HCT116 (cell line): Measurements from ENCODE around the gene SPATA22. TPM values are rescaled to one million over a fixed set of nuclear protein-coding genes. Genes with fewer than 3 reads are reported as not detected.

Experiments
- ATAC-seq: fragments of 200-7000 bp; cut with Tn5 transposase; 2 replicates; pipeline ENCODE4 v1.9.1; 2020; ENCODE audit warnings: mild to moderate bottlenecking, moderate library complexity
- BruUV-seq: library from RNA; stranded (reverse); fragments of 400-500 nt; replicated peaks from 2 replicates; lab custom pipeline; 2021; lab: Mats Ljungman, UMichigan
- CTCF ChIA-PET: fragments of 300-600 bp; sonication (Branson Sonifier 250); formaldehyde crosslinking; loops from one replicate; lab custom pipeline; 2021; ENCODE audit warnings: antibody characterized with exemption; lab: Charles Lee
- POLR2A ChIA-PET: fragments of 300-600, 350-600 bp; sonication (Branson Sonifier 250); formaldehyde crosslinking; loops from one replicate; lab custom pipeline; 2021; ENCODE audit warnings: antibody characterized with exemption; lab: Charles Lee
- RAD21 ChIA-PET, 2 experiments: fragments of 300-600 bp; sonication (Branson Sonifier 250); formaldehyde crosslinking; loops; one replicate each; lab custom pipeline; 2023; ENCODE audit warnings: low total read pairs in 2 of 2; ENCODE audit not compliant: uncharacterized antibody in 2 of 2, unreplicated experiment in 2 of 2, low non-redundant PET in 1 of 2; lab: Charles Lee
- DNase-seq: peaks from one replicate; pipeline ENCODE4 v3.0.0-alpha.2; 2010; ENCODE audit warnings: low read depth, low spot score
- H2AFZ ChIP-seq: fragments of 200-600 bp; shearing (Covaris generic), sonication (generic); 2 replicates; pipeline ENCODE4 v1.6.1; 2017; ENCODE audit warnings: low read depth, mixed run types, mixed read lengths, antibody characterized with exemption, low read length; ENCODE audit not compliant: poor library complexity, severe bottlenecking
- H3K27ac ChIP-seq: 2 replicates; pipeline ENCODE4 v1.5.1; 2012; ENCODE audit warnings: low read depth, low read length
- H3K27me3 ChIP-seq: fragments of 200-600 bp; sonication (generic); 2 replicates; pipeline ENCODE4 v1.6.1; 2016; ENCODE audit warnings: mixed run types, low read length, mixed read lengths; ENCODE audit not compliant: insufficient read depth
- H3K36me3 ChIP-seq, 2 experiments: fragments of 200-500 bp in 1 of 2; fragments of 200-600 bp in 1 of 2; sonication (Bioruptor generic) in 1 of 2; sonication (generic) in 1 of 2; 2 replicates each; pipeline versions ENCODE4 v1.5.1 to v1.6.1; 2014 to 2016; ENCODE audit warnings: low read length in 2 of 2, inconsistent platforms in 1 of 2, mixed read lengths in 1 of 2, mixed run types in 1 of 2; ENCODE audit not compliant: insufficient read depth in 2 of 2, control insufficient read depth in 1 of 2
- H3K4me1 ChIP-seq, 2 experiments: fragments of 200-600 bp in 1 of 2; sonication (generic) in 1 of 2; 2 replicates each; pipeline versions ENCODE4 v1.5.1 to v1.6.1; 2012 to 2017; ENCODE audit warnings: low read length in 2 of 2, inconsistent platforms in 1 of 2, mild to moderate bottlenecking in 1 of 2, mixed read lengths in 1 of 2, mixed run types in 1 of 2, moderate library complexity in 1 of 2; ENCODE audit not compliant: insufficient read depth in 2 of 2, control insufficient read depth in 1 of 2
- H3K4me2 ChIP-seq: fragments of 200-600 bp; sonication (generic); 2 replicates; pipeline ENCODE4 v1.6.1; 2017; ENCODE audit warnings: mixed run types, low read length, mixed read lengths
- H3K4me3 ChIP-seq, 2 experiments: fragments of 200-600 bp in 1 of 2; sonication (generic) in 1 of 2; replicated peaks in 1 of 2; 2 replicates each; pipeline ENCODE4 v1.5.1; 2011 to 2016; ENCODE audit warnings: low read length in 2 of 2, control low read depth in 1 of 2, low read depth in 1 of 2, mild to moderate bottlenecking in 1 of 2, mixed read lengths in 1 of 2, mixed run types in 1 of 2
- H3K79me2 ChIP-seq: fragments of 200-600 bp; sonication (generic); 2 replicates; pipeline ENCODE4 v1.6.1; 2017; ENCODE audit warnings: mild to moderate bottlenecking, mixed run types, low read length, moderate library complexity, mixed read lengths; ENCODE audit not compliant: insufficient read depth
- H3K9ac ChIP-seq: fragments of 200-600 bp; sonication (generic); 2 replicates; pipeline ENCODE4 v1.6.1; 2016; ENCODE audit warnings: low read length, mixed read lengths
- H3K9me2 ChIP-seq: fragments of 200-600 bp; sonication (generic), shearing (Covaris generic); 2 replicates; pipeline ENCODE4 v1.6.1; 2017; ENCODE audit warnings: mixed run types, mild to moderate bottlenecking, moderate library complexity; ENCODE audit not compliant: insufficient read depth
- H3K9me3 ChIP-seq, 2 experiments: fragments of 200-500 bp in 1 of 2; fragments of 200-600 bp in 1 of 2; sonication (Bioruptor generic) in 1 of 2; sonication (generic) in 1 of 2; 2 replicates each; pipeline ENCODE4 v1.6.1; 2014 to 2017; ENCODE audit warnings: low read length in 2 of 2, mixed read lengths in 2 of 2, inconsistent platforms in 1 of 2, low read depth in 1 of 2, mild to moderate bottlenecking in 1 of 2, mixed run types in 1 of 2, moderate library complexity in 1 of 2; ENCODE audit not compliant: control insufficient read depth in 1 of 2, insufficient read depth in 1 of 2
- H4K20me1 ChIP-seq: fragments of 200-600 bp; sonication (generic), shearing (Covaris generic); 2 replicates; pipeline ENCODE4 v1.6.1; 2017; ENCODE audit warnings: mixed run types, mild to moderate bottlenecking, moderate library complexity; ENCODE audit not compliant: insufficient read depth
- CBX3 ChIP-seq: IDR thresholded peaks from 2 replicates; pipeline ENCODE4 v1.6.1; 2012; ENCODE audit warnings: low read depth
- EGR1 ChIP-seq: IDR thresholded peaks from 2 replicates; pipeline ENCODE4 v1.6.1; 2012; ENCODE audit warnings: low read depth
- ELF1 ChIP-seq: IDR thresholded peaks from 2 replicates; pipeline ENCODE4 v1.6.1; 2012; ENCODE audit warnings: low read depth, borderline replicate concordance
- EZH2phosphoT487 ChIP-seq: fragments of 200-600 bp; IDR thresholded peaks from 2 replicates; pipeline ENCODE4 v1.6.1; 2018; ENCODE audit warnings: antibody characterized with exemption, borderline replicate concordance
- FOSL1 ChIP-seq: IDR thresholded peaks from 2 replicates; pipeline ENCODE4 v1.6.1; 2012; ENCODE audit warnings: low read depth
- JUND ChIP-seq: IDR thresholded peaks from 2 replicates; pipeline ENCODE4 v1.6.1; 2012
- POLR2A ChIP-seq: IDR thresholded peaks from 2 replicates; pipeline ENCODE4 v1.7.0; 2011; ENCODE audit warnings: borderline replicate concordance; ENCODE audit not compliant: insufficient read depth, insufficient read length; ENCODE audit errors: extremely low read depth
- POLR2AphosphoS5 ChIP-seq: IDR thresholded peaks from 2 replicates; pipeline ENCODE4 v1.6.1; 2011; ENCODE audit warnings: mild to moderate bottlenecking, low read depth, low read length, moderate library complexity
- RAD21 ChIP-seq: IDR thresholded peaks from 2 replicates; pipeline ENCODE4 v1.6.1; 2012; ENCODE audit warnings: low read depth, mild to moderate bottlenecking
- SIN3A ChIP-seq: IDR thresholded peaks from 2 replicates; pipeline ENCODE4 v1.6.1; 2012; ENCODE audit warnings: low read depth
- SRF ChIP-seq: IDR thresholded peaks from 2 replicates; pipeline ENCODE4 v1.6.1; 2012; ENCODE audit warnings: low read depth
- TCF7L2 ChIP-seq: IDR thresholded peaks from 2 replicates; pipeline ENCODE4 v1.7.0; 2011; ENCODE audit warnings: borderline replicate concordance, inconsistent platforms; ENCODE audit not compliant: insufficient read depth, insufficient read length; ENCODE audit errors: extremely low read depth
- YY1 ChIP-seq: IDR thresholded peaks from 2 replicates; pipeline ENCODE4 v1.6.1; 2011; ENCODE audit warnings: low read length, low read depth, moderate library complexity, mild to moderate bottlenecking; ENCODE audit not compliant: insufficient replicate concordance; ENCODE audit errors: extremely low read depth
- ZFX ChIP-seq: fragments of 450-650 bp; IDR thresholded peaks from 2 replicates; pipeline ENCODE4 v1.6.1; 2017
- ZNF274 ChIP-seq: fragments of 200-500 bp; sonication (Bioruptor generic); IDR thresholded peaks from 2 replicates; pipeline ENCODE4 v1.6.1; 2014; ENCODE audit warnings: mild to moderate bottlenecking, low read depth, low read length, inconsistent platforms
- intact Hi-C: fragments of 100-400 bp; cut with micrococcal nuclease; formaldehyde crosslinking; loops from 2 replicates; pipeline ENCODE4 v1.10.0; 2022
- total RNA-seq: library from RNA; stranded (reverse); gene quantifications from one replicate; pipeline ENCODE4 v1.2.1, GENCODE V29; 2021; ENCODE audit not compliant: unreplicated experiment
- TF ChIP-seq, protein P1 (sequence below): IDR thresholded peaks from 2 replicates; pipeline ENCODE4 v1.6.1; 2011; ENCODE audit warnings: mild to moderate bottlenecking, low read length, moderate library complexity; ENCODE audit not compliant: insufficient replicate concordance; ENCODE audit errors: extremely low read depth
- TF ChIP-seq, protein P2 (sequence below), 3 experiments: fragments of 200-600 bp in 1 of 3; sonication (generic) in 1 of 3; IDR thresholded peaks in 2 of 3; conservative IDR thresholded peaks in 1 of 3; 2 replicates each; pipeline ENCODE4 v1.5.1; 2012 to 2017; ENCODE audit warnings: low read depth in 2 of 3, low read length in 2 of 3, antibody characterized with exemption in 1 of 3, borderline replicate concordance in 1 of 3, control low read depth in 1 of 3, mild to moderate bottlenecking in 1 of 3, mixed read lengths in 1 of 3, mixed run types in 1 of 3, moderate library complexity in 1 of 3; ENCODE audit not compliant: insufficient read depth in 1 of 3
- TF ChIP-seq, protein P3 (sequence below): IDR thresholded peaks from 2 replicates; pipeline ENCODE4 v1.6.1; 2012
- TF ChIP-seq, protein P4 (sequence below): IDR thresholded peaks from 2 replicates; pipeline ENCODE4 v1.6.1; 2012
- TF ChIP-seq, protein P5 (sequence below): IDR thresholded peaks from 2 replicates; pipeline ENCODE4 v1.6.1; 2012; ENCODE audit warnings: low read depth

SPATA22 gene
- total RNA-seq, 1 experiment from 2014 or later = not detected

DNA sequence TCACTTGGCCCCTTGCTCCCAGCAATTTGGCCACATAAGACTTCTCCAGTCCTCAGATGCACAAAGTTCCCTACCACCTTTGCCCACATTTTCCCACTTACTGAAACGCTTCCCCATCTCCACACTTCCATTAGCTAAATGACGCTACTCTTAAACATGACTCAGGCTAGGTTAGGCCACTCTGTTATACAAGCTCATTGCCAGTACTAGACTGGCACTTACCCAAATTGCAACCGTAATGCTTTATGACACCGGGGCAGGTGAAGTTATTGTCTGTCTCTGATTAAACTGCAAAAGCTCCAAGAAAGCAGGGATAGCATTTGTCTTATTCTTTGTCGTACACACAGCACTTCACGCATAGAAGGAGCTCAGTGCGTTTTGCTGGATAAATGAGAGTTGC, 33.4 kb upstream of the SPATA22 start:
- Histone ChIP-seq H3K9me3 (peaks cover 0 to 4% of the 10 kb centered on the region in 2 experiments; a peak in 1 of 4 replicates), H3K79me2 (no peaks in the 10 kb centered on the region), H3K4me2 (no peak overlapping the region), H3K4me1 (no peaks in the 10 kb centered on the region), H3K36me3 (no peaks in the 10 kb centered on the region), H3K4me3 (no peak overlapping the region), H3K27me3 (peaks cover 7% of the 10 kb centered on the region; the same call in 1 of the 2 replicates), H3K9ac (no peak overlapping the region), H3K27ac (no peak overlapping the region), H3K9me2 (no peaks in the 10 kb centered on the region), H2AFZ (no peak overlapping the region), H4K20me1 (no peaks in the 10 kb centered on the region)
- CTCF ChIA-PET = no interaction called here
- TF ChIP-seq RAD21 (no peak), EGR1 (no peak), POLR2AphosphoS5 (no peak), ZFX (no peak), EZH2phosphoT487 (no peak), FOSL1 (no peak), YY1 (no peak), ZNF274 (no peak), SRF (no peak), SIN3A (no peak), CBX3 (no peak), ELF1 (no peak), JUND (no peak), POLR2A (no peak), TCF7L2 (no peak)
- TF ChIP-seq, protein P1, sequence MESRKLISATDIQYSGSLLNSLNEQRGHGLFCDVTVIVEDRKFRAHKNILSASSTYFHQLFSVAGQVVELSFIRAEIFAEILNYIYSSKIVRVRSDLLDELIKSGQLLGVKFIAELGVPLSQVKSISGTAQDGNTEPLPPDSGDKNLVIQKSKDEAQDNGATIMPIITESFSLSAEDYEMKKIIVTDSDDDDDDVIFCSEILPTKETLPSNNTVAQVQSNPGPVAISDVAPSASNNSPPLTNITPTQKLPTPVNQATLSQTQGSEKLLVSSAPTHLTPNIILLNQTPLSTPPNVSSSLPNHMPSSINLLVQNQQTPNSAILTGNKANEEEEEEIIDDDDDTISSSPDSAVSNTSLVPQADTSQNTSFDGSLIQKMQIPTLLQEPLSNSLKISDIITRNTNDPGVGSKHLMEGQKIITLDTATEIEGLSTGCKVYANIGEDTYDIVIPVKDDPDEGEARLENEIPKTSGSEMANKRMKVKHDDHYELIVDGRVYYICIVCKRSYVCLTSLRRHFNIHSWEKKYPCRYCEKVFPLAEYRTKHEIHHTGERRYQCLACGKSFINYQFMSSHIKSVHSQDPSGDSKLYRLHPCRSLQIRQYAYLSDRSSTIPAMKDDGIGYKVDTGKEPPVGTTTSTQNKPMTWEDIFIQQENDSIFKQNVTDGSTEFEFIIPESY = no peak
- TF ChIP-seq, protein P2, sequence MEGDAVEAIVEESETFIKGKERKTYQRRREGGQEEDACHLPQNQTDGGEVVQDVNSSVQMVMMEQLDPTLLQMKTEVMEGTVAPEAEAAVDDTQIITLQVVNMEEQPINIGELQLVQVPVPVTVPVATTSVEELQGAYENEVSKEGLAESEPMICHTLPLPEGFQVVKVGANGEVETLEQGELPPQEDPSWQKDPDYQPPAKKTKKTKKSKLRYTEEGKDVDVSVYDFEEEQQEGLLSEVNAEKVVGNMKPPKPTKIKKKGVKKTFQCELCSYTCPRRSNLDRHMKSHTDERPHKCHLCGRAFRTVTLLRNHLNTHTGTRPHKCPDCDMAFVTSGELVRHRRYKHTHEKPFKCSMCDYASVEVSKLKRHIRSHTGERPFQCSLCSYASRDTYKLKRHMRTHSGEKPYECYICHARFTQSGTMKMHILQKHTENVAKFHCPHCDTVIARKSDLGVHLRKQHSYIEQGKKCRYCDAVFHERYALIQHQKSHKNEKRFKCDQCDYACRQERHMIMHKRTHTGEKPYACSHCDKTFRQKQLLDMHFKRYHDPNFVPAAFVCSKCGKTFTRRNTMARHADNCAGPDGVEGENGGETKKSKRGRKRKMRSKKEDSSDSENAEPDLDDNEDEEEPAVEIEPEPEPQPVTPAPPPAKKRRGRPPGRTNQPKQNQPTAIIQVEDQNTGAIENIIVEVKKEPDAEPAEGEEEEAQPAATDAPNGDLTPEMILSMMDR (IDR thresholded peaks at IDR 0.05 in 2 of 3, conservative IDR thresholded peaks at IDR 0.05 in 1 of 3; ENCODE audit: borderline replicate concordance in 1 of 3, insufficient read depth in 1 of 3, low read depth in 2 of 3, low read length in 2 of 3) = no peak
- TF ChIP-seq, protein P3, sequence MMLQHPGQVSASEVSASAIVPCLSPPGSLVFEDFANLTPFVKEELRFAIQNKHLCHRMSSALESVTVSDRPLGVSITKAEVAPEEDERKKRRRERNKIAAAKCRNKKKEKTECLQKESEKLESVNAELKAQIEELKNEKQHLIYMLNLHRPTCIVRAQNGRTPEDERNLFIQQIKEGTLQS = no peak
- TF ChIP-seq, protein P4, sequence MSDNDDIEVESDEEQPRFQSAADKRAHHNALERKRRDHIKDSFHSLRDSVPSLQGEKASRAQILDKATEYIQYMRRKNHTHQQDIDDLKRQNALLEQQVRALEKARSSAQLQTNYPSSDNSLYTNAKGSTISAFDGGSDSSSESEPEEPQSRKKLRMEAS = no peak
- TF ChIP-seq, protein P5, sequence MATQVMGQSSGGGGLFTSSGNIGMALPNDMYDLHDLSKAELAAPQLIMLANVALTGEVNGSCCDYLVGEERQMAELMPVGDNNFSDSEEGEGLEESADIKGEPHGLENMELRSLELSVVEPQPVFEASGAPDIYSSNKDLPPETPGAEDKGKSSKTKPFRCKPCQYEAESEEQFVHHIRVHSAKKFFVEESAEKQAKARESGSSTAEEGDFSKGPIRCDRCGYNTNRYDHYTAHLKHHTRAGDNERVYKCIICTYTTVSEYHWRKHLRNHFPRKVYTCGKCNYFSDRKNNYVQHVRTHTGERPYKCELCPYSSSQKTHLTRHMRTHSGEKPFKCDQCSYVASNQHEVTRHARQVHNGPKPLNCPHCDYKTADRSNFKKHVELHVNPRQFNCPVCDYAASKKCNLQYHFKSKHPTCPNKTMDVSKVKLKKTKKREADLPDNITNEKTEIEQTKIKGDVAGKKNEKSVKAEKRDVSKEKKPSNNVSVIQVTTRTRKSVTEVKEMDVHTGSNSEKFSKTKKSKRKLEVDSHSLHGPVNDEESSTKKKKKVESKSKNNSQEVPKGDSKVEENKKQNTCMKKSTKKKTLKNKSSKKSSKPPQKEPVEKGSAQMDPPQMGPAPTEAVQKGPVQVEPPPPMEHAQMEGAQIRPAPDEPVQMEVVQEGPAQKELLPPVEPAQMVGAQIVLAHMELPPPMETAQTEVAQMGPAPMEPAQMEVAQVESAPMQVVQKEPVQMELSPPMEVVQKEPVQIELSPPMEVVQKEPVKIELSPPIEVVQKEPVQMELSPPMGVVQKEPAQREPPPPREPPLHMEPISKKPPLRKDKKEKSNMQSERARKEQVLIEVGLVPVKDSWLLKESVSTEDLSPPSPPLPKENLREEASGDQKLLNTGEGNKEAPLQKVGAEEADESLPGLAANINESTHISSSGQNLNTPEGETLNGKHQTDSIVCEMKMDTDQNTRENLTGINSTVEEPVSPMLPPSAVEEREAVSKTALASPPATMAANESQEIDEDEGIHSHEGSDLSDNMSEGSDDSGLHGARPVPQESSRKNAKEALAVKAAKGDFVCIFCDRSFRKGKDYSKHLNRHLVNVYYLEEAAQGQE = no peak
- POLR2A ChIA-PET = no interaction called here
- DNase-seq = no peak
- RAD21 ChIA-PET = no interaction called here
- no TSS peak for BruUV-seq
- ATAC-seq = no peak
- intact Hi-C loops = no loop called here
